ENCODE results near the gene TMEM17. TPM values are rescaled to one million over a fixed set of nuclear protein-coding genes. Genes with fewer than 3 reads are reported as not detected.

TMEM17 gene
- total and polyA plus RNA-seq, 11 donors = 0.80 to 2.3 (median 1.6) TPM

- WGBS, 4 donors = 14 to 16% (median 15%) methylated on average over 18 of the region's 18 CpGs
- peak in 1 of 4 donors; percentile 2 for ATAC-seq
- Histone ChIP-seq H3K27me3 (no peaks in the 10 kb centered on the region), H3K4me3 (peak overlapping the region; percentile 58 to 84 (median 76)), H3K4me1 (peaks cover 0 to 18% (median 7%) of the 10 kb centered on the region in 12 donors), H3K9me3 (no peaks in the 10 kb centered on the region), H3K27ac (peak overlapping the region; percentile 80 to 95 (median 88)), H3K36me3 (peaks cover 0 to 6% (median 0%) of the 10 kb centered on the region in 9 donors)
- TF ChIP-seq CTCF (IDR thresholded peaks at IDR 0.05) = no peak
- TF ChIP-seq POLR2A (IDR thresholded peaks at IDR 0.05) = no peak
- intact Hi-C loops (cut with DNase I) = loop anchor here in 7 of 10 donors (1.0 to 10.0 kb wide), 7 partner anchors 38 to 202 kb away; partner anchors contain the start of gene EHBP1 (in 6 of the 7)
- DNase-seq = no peak
Measured at GRCh38 chr2:62505109-62505749, 766 bp downstream of the TMEM17 start.

GRCh38 chr2:62504657-62505056 is 1.3 kb downstream of the TMEM17 start:
- H3K27ac ChIP-seq = peak overlapping the region in 5 of 12 donors; percentile 80 to 93 (median 88)
- no peak for ATAC-seq
- peaks cover 0 to 18% (median 7%) of the 10 kb centered on the region in 12 donors for H3K4me1 ChIP-seq
- DNase-seq = no peak
- no peaks in the 10 kb centered on the region for H3K9me3 ChIP-seq
- H3K36me3 ChIP-seq = peaks cover 0 to 6% (median 0%) of the 10 kb centered on the region in 9 donors
- intact Hi-C loops (cut with DNase I) = loop anchor here in 7 of 10 donors (1.0 to 10.0 kb wide), 7 partner anchors 37 to 203 kb away; partner anchors contain the start of gene EHBP1 (in 6 of the 7)
- H3K4me3 ChIP-seq = no peak overlapping the region
- no peaks in the 10 kb centered on the region for H3K27me3 ChIP-seq
- TF ChIP-seq CTCF (IDR thresholded peaks at IDR 0.05) (no peak), POLR2A (IDR thresholded peaks at IDR 0.05) (no peak)
- 93 to 95% (median 93%) methylated on average over 6 of the region's 6 CpGs for WGBS, 4 donors

GRCh38 chr2:62501794-62502500 is 4.0 kb downstream of the TMEM17 start:
- intact Hi-C loops (cut with DNase I) = loop anchor here in 3 of 10 donors (10.0 kb wide), 1 partner anchor 203 kb away; the partner anchor contains the start of gene EHBP1 (in 3 of the 3)
- no peak for ATAC-seq

More at GRCh38 chr2:62501794-62502500, 4.0 kb downstream of the TMEM17 start:
- Histone ChIP-seq H3K4me3 (no peak overlapping the region), H3K9me3 (no peaks in the 10 kb centered on the region), H3K4me1 (peaks cover 0 to 17% (median 7%) of the 10 kb centered on the region in 12 donors), H3K36me3 (peaks cover 0 to 6% (median 0%) of the 10 kb centered on the region in 9 donors), H3K27me3 (no peaks in the 10 kb centered on the region), H3K27ac (no peak overlapping the region)
- TF ChIP-seq POLR2A (IDR thresholded peaks at IDR 0.05) (no peak), CTCF (IDR thresholded peaks at IDR 0.05) (no peak)
- no peak for DNase-seq
- WGBS, 4 donors = 81 to 86% (median 83%) methylated on average over 4 of the region's 4 CpGs

Measured in heart left ventricle (tissue), 16 donors.